CD14-positive monocyte (primary cell): ENCODE measurements around the gene OSBPL2. TPM values are rescaled to one million over a fixed set of nuclear protein-coding genes. Genes with fewer than 3 reads are reported as not detected.

ENCODE experiments used
- DNase-seq, 3 donors: peaks; one replicate each; pipeline ENCODE4 v3.0.0-alpha.2; 2011 to 2022
- H2AFZ ChIP-seq: 2 replicates; pipeline ENCODE4 v1.6.0; 2012; ENCODE audit warnings: mild to moderate bottlenecking, low read depth, low read length, inconsistent platforms; ENCODE audit not compliant: insufficient read depth, poor library complexity, severe bottlenecking
- H3K27ac ChIP-seq, 2 donors: 1 replicate in 1 of 2; 2 replicates in 1 of 2; pipeline ENCODE4 v1.5.1; 2012 to 2013; ENCODE audit warnings: low read length in 2 of 2, control low read depth in 1 of 2, inconsistent platforms in 1 of 2, low read depth in 1 of 2, mild to moderate bottlenecking in 1 of 2
- H3K27me3 ChIP-seq, 2 donors: one replicate each; pipeline versions ENCODE4 v1.6.0 to v1.6.1; 2011 to 2013; ENCODE audit warnings: low read length in 2 of 2; ENCODE audit not compliant: control insufficient read depth in 2 of 2, insufficient read depth in 2 of 2
- H3K36me3 ChIP-seq, 2 donors: replicated peaks in 1 of 2; 1 replicate in 1 of 2; 2 replicates in 1 of 2; pipeline versions ENCODE4 v1.5.1 to v1.6.1; 2012 to 2013; ENCODE audit warnings: low read length in 2 of 2, control low read depth in 1 of 2, inconsistent platforms in 1 of 2, mild to moderate bottlenecking in 1 of 2; ENCODE audit not compliant: insufficient read depth in 2 of 2, control insufficient read depth in 1 of 2
- H3K4me1 ChIP-seq, 2 donors: 1 replicate in 1 of 2; 2 replicates in 1 of 2; pipeline versions ENCODE4 v1.5.1 to v1.6.1; 2012 to 2013; ENCODE audit warnings: low read length in 2 of 2, control low read depth in 1 of 2, inconsistent platforms in 1 of 2, mild to moderate bottlenecking in 1 of 2, moderate library complexity in 1 of 2; ENCODE audit not compliant: insufficient read depth in 2 of 2, control insufficient read depth in 1 of 2
- H3K4me2 ChIP-seq: replicated peaks from 2 replicates; pipeline ENCODE3; 2012; ENCODE audit warnings: low read length, moderate library complexity, mild to moderate bottlenecking; ENCODE audit not compliant: poor library complexity, severe bottlenecking; ENCODE audit errors: extremely low read depth
- H3K4me3 ChIP-seq, 3 experiments: fragments of 200-600 bp in 1 of 3; sonication (generic) in 1 of 3; replicated peaks in 1 of 3; 1 replicate in 2 of 3; 2 replicates in 1 of 3; pipeline ENCODE4 v1.5.1; 2011 to 2013; ENCODE audit warnings: low read length in 3 of 3, mild to moderate bottlenecking in 3 of 3, control low read depth in 2 of 3, low read depth in 2 of 3, inconsistent platforms in 1 of 3, moderate library complexity in 1 of 3
- H3K79me2 ChIP-seq: 2 replicates; pipeline ENCODE4 v1.6.0; 2012; ENCODE audit warnings: mild to moderate bottlenecking, control low read depth, inconsistent platforms, low read length, moderate library complexity; ENCODE audit not compliant: insufficient read depth
- H3K9ac ChIP-seq: 2 replicates; pipeline ENCODE4 v1.6.0; 2017; ENCODE audit warnings: low read length, mild to moderate bottlenecking; ENCODE audit not compliant: insufficient read depth, poor library complexity, severe bottlenecking
- H3K9me3 ChIP-seq, 2 donors: replicated peaks in 1 of 2; 1 replicate in 1 of 2; 2 replicates in 1 of 2; pipeline versions ENCODE4 v1.5.1 to v1.6.1; 2012 to 2013; ENCODE audit warnings: low read length in 2 of 2, control low read depth in 1 of 2; ENCODE audit not compliant: control insufficient read depth in 1 of 2, insufficient read depth in 1 of 2
- H4K20me1 ChIP-seq: 2 replicates; pipeline ENCODE4 v1.6.0; 2012; ENCODE audit warnings: mild to moderate bottlenecking, low read length, control low read depth, moderate library complexity; ENCODE audit not compliant: insufficient read depth
- H3K27ac Mint-ChIP-seq, 7 donors: one replicate each; pipeline ENCODE4 v1.8.0; 2020; ENCODE audit warnings: mild to moderate bottlenecking in 7 of 7, mixed read lengths in 7 of 7, moderate library complexity in 6 of 7, inconsistent platforms in 2 of 7
- H3K27me3 Mint-ChIP-seq, 3 donors: one replicate each; pipeline ENCODE4 v1.8.0; 2021 to 2022; ENCODE audit warnings: low read depth in 3 of 3, mild to moderate bottlenecking in 3 of 3, mixed read lengths in 3 of 3, moderate library complexity in 3 of 3, inconsistent platforms in 1 of 3
- H3K36me3 Mint-ChIP-seq, 2 donors: one replicate each; pipeline ENCODE4 v1.8.0; 2020; ENCODE audit warnings: mixed read lengths in 2 of 2, inconsistent platforms in 1 of 2, mild to moderate bottlenecking in 1 of 2
- H3K4me1 Mint-ChIP-seq: one replicate; pipeline ENCODE4 v1.8.0; 2020; ENCODE audit warnings: mild to moderate bottlenecking, mixed read lengths
- H3K4me3 Mint-ChIP-seq, 2 donors: one replicate each; pipeline ENCODE4 v1.8.0; 2020; ENCODE audit warnings: mild to moderate bottlenecking in 2 of 2, mixed read lengths in 2 of 2, moderate library complexity in 1 of 2
- H3K9me3 Mint-ChIP-seq, 7 donors: one replicate each; pipeline ENCODE4 v1.8.0; 2020 to 2022; ENCODE audit warnings: mixed read lengths in 7 of 7, mild to moderate bottlenecking in 6 of 7, moderate library complexity in 6 of 7, inconsistent platforms in 2 of 7
- CTCF ChIP-seq: fragments of 200-600 bp; IDR thresholded peaks from one replicate; pipeline ENCODE4 v1.8.0; 2022; ENCODE audit warnings: antibody characterized with exemption, mild to moderate bottlenecking
- WGBS: methylation state at CpG from one replicate; pipeline ENCODE4 v1.1.5; 2013; ENCODE audit warnings: missing lambda C conversion rate; ENCODE audit not compliant: insufficient coverage; 5-methylcytosine and 5-hydroxymethylcytosine counted together
- intact Hi-C, 2 donors: fragments of 100-400 bp; cut with micrococcal nuclease; formaldehyde crosslinking; loops; one replicate each; pipeline versions ENCODE4 v1.15.0 to v1.15.1; 2023
- polyA plus RNA-seq, 3 donors: library from polyadenylated mRNA; depleted of rRNA in 1 of 3; unstranded in 2 of 3; stranded (reverse) in 1 of 3; fragments of 300-500 nt in 2 of 3; fragments of >200 nt in 1 of 3; fragmentation: Illumina TruSeq in 2 of 3; gene quantifications; 1 replicate in 2 of 3; 2 replicates in 1 of 3; pipeline ENCODE4 v1.2.3, GENCODE V29; 2012 to 2021

Gene OSBPL2
- polyA plus RNA-seq, 3 donors, result 12.9 to 29.1 (median 17.9) TPM

GRCh38 chr20:62241506-62241905, 3.2 kb downstream of the OSBPL2 start:
- intact Hi-C loops, result loop anchor here in 1 of 2 donors (5.0 kb wide), 1 partner anchor 146 kb away; the partner anchor contains the start of gene RPS21
- peaks cover 20 to 40% of the 10 kb centered on the region in 2 donors for H3K36me3 ChIP-seq
- no peaks in the 10 kb centered on the region for H3K27me3 ChIP-seq
- no peak for TF ChIP-seq CTCF
- no peak overlapping the region for H3K27ac ChIP-seq
- Mint-ChIP-seq H3K27me3 (peaks cover 0 to 6% (median 0%) of the 10 kb centered on the region in 3 donors), H3K4me3 (no peak overlapping the region), H3K9me3 (peaks cover 0 to 2% (median 0%) of the 10 kb centered on the region in 7 donors), H3K27ac (peak overlapping the region in 2 of 7 donors; percentile 26 to 77), H3K36me3 (peaks cover 30 to 47% of the 10 kb centered on the region in 2 donors), H3K4me1 (peaks cover 41% of the 10 kb centered on the region)
- no peak overlapping the region for H3K9ac ChIP-seq
- WGBS, result 98% methylated on average over 7 of the region's 10 CpGs
- peaks cover 67% of the 10 kb centered on the region for H4K20me1 ChIP-seq
- peaks cover 28 to 38% of the 10 kb centered on the region in 2 donors for H3K4me1 ChIP-seq
- H2AFZ ChIP-seq, result no peak overlapping the region
- H3K9me3 ChIP-seq, result no peaks in the 10 kb centered on the region
- H3K79me2 ChIP-seq, result peaks cover 76% of the 10 kb centered on the region
- H3K4me2 ChIP-seq, result no peak overlapping the region
- H3K4me3 ChIP-seq, result no peak overlapping the region
- no peak for DNase-seq

GRCh38 chr20:62242176-62242575, 3.9 kb downstream of the OSBPL2 start:
- peaks cover 0 to 2% (median 0%) of the 10 kb centered on the region in 7 donors for H3K9me3 Mint-ChIP-seq

More at GRCh38 chr20:62242176-62242575, 3.9 kb downstream of the OSBPL2 start:
- no peaks in the 10 kb centered on the region for H3K27me3 ChIP-seq
- intact Hi-C loops, result loop anchor here in 1 of 2 donors (5.0 kb wide), 1 partner anchor 145 kb away; the partner anchor contains the start of gene RPS21
- H3K4me1 ChIP-seq, result peaks cover 28 to 38% of the 10 kb centered on the region in 2 donors
- H4K20me1 ChIP-seq, result peaks cover 74% of the 10 kb centered on the region
- 98% methylated on average over 3 of the region's 6 CpGs for WGBS
- no peak overlapping the region for H3K4me3 ChIP-seq
- H3K4me2 ChIP-seq, result no peak overlapping the region
- peaks cover 83% of the 10 kb centered on the region for H3K79me2 ChIP-seq
- H3K27ac ChIP-seq, result no peak overlapping the region
- no peak overlapping the region for H2AFZ ChIP-seq
- no peak for TF ChIP-seq CTCF
- Mint-ChIP-seq H3K4me1 (peaks cover 41% of the 10 kb centered on the region), H3K36me3 (peaks cover 30 to 47% of the 10 kb centered on the region in 2 donors), H3K27ac (peak overlapping the region in 2 of 7 donors; percentile 35 to 71), H3K27me3 (peaks cover 0 to 6% (median 0%) of the 10 kb centered on the region in 3 donors), H3K4me3 (no peak overlapping the region)
- no peak overlapping the region for H3K9ac ChIP-seq
- H3K36me3 ChIP-seq, result peaks cover 20 to 40% of the 10 kb centered on the region in 2 donors
- no peak for DNase-seq
- no peaks in the 10 kb centered on the region for H3K9me3 ChIP-seq
